ENCODE data around the gene TACC3.

TACC3 gene

GRCh38 chr4:1778642-1779392 lies 57.5 kb downstream of the TACC3 start:
- no peak for DNase-seq

GRCh38 chr4:1779588-1780382 lies 58.5 kb downstream of the TACC3 start:
- DNase-seq, result no peak

- no peak for DNase-seq
These were observed 59.1 kb downstream of the TACC3 start for GRCh38 chr4:1780435-1780834.

GRCh38 chr4:1783015-1783414 lies 61.7 kb downstream of the TACC3 start:
- no peak for DNase-seq

- DNase-seq, result no peak
These were observed 62.6 kb downstream of the TACC3 start for GRCh38 chr4:1783970-1784369.

- no peak for DNase-seq
These were observed 63.1 kb downstream of the TACC3 start for GRCh38 chr4:1784395-1784788.

- no peak for DNase-seq
These were observed 63.7 kb downstream of the TACC3 start for GRCh38 chr4:1784789-1785591.

GRCh38 chr4:1785592-1785991 lies 64.3 kb downstream of the TACC3 start:
- DNase-seq, result no peak

- no peak for DNase-seq
These were observed 65.4 kb downstream of the TACC3 start for GRCh38 chr4:1786544-1787362.

GRCh38 chr4:1787411-1788077 lies 66.2 kb downstream of the TACC3 start:
- no peak for DNase-seq

- DNase-seq, result no peak
These were observed 67.1 kb downstream of the TACC3 start for GRCh38 chr4:1788254-1788973.

- no peak for DNase-seq
These were observed 68.2 kb downstream of the TACC3 start for GRCh38 chr4:1789552-1789951.

GRCh38 chr4:1790005-1790404 lies 68.7 kb downstream of the TACC3 start:
- DNase-seq, result no peak

- DNase-seq, result no peak
These were observed 71.0 kb downstream of the TACC3 start for GRCh38 chr4:1792158-1792831.

GRCh38 chr4:1792832-1793495 lies 71.6 kb downstream of the TACC3 start, which contains the start of gene FGFR3:
Gene FGFR3, plus strand, starts transcription at chr4:1793293. Its CDS starts 642 bp downstream, at chr4:1793935.
- DNase-seq, result no peak

- DNase-seq, result no peak
These were observed 72.1 kb downstream of the TACC3 start for GRCh38 chr4:1793496-1793840.

- DNase-seq, result no peak
These were observed 72.9 kb downstream of the TACC3 start for GRCh38 chr4:1793940-1794808.
